Occipital lobe (tissue), 2 donors: ENCODE results near the gene SHE. TPM values are rescaled to one million over a fixed set of nuclear protein-coding genes. Genes with fewer than 3 reads are reported as not detected.
"Not testable (repeated sequence)": the region's sequence is repeated elsewhere in the genome, so short reads cannot be mapped to it uniquely, and the experiment has no call there.

ENCODE experiments used
- DNase-seq: peaks from one replicate; lab custom pipeline; 2025; lab: John Stamatoyannopoulos, UW
- total RNA-seq: library from RNA; depleted of rRNA; stranded (reverse); fragments of >200 nt; gene quantifications from one replicate; pipeline ENCODE4 v1.2.3, GENCODE V29; 2014

The SHE gene
- 2.0 TPM for total RNA-seq

DNA sequence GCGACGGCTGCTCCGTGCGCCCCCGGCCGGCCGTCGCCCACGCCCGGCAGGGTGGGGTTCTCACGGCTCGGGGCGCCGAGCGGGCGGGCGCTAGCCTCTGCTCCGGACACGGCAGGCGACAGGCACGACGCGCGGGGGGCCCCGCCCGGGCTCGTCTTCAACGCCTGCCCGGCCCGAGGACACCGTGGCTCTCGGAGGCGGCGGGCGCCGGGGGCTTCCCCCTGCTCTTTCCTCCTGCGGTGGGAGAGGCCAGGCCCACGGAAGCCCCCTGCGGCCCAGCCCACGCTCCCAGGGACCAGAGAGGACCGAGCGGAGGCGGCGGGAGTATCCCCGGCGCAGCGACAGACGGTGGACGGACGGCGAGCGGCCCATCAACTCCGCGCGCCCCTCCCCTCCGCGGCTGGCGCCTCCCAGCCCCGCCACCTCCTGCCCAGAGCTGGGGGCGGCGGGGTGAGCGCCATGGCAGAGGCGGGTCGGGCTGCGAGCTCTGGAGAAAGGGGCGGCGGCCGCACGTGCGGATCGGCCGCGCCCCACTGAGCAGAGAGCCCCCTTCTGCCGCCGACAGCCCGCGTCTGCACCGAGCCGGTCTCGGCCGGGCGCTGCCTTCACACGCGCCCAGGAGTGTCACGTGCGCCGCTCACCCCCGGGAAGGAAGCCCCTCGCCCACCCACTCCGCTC, at the start of gene SHE, which contains the start of gene TDRD10:
TSS of gene SHE (minus strand) at position 347 of the 678 bp plus-strand sequence. CDS start 386 bp downstream, outside the sequence.
TSS of gene TDRD10 (plus strand) at position 154 of the 678 bp plus-strand sequence. CDS start 4,685 bp downstream, outside the sequence.
- no peak for DNase-seq

DNA sequence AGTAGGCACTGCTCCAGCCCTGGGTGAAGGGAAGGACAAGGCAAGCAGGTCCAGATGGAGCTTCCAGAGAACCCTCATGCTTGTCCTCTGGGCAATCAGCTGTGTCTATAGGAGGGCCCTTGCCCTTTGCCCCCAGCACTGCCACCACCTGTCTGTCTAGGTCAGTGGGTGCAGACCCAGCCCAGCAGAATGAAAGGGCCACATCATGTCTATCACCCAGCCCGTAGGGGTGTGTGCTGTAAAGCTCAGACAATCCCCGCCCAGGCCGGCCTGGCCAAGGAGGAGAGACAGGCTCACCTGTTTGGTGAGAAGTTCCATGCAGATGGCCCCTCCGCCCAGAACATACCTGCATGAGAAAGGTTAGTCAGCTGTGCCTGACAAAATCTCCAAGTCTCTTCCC, 49.3 kb upstream of the SHE start:
- DNase-seq: no peak

DNA sequence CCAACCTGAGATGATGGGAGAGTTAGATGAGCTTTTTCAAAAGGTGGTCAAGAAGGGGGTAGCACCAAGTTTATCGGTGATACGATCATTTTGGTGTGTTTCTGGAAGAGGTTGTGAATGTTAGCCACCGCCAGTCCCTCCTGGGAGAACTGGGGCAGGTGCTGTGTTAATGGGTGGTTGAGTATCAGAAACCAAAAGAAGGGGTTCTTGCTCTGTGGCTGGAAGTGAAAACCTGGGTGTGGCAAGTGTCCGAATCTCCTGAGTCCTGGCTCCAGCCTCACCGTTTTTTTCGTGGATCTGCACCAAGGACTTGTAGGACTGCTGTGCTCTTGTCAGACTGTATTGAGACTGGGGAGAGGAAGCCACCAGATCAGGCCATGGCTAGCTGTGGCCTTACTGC, 48.4 kb upstream of the SHE start:
- no peak for DNase-seq

DNA sequence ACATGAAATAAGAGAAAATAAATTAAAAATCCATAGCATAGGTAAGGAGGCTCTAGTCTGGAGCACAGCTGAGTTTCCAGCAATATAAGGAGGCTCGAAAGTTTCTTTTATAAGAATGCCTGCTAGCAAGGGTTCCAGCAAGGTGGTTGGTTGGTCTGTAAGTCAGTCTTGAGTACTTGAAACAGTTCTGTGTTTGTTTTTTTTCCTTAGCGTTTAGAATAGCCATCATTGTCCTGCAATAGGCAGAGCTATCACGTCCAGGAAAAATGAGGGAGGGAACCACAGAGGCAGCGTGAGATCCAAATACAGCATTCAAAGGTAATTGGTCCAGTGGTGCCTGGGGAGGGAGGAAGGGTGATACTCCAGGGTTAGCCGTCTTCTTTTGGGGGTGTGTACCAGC, 47.9 kb upstream of the SHE start:
- DNase-seq: no peak

DNA sequence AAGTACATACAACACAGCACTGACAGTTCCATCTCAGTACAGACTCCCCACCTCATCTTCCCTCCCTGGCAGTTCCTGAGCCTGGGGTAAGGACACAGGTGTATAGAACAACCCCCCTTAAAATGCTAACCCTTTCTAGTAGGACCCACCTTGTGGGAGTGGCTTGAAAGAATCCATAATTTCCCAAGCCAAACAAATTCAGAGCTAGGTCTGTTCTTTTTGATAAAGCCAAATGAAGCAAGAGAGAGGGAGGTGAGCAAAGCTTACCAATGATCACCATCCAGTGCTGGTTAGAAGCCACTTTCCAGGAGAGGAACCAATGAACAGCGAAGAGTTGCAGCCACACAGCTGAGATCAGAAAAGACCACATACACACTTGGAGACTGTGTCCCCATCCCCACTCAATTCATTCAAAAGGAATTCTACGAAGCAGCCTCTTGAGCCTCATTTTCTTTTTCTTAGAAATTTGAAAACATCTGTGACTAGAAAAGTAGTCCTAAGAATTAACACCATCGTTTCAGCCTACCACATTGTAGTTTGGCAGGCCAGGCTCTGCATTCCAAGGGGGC, 47.1 kb upstream of the SHE start:
- no peak for DNase-seq

DNA sequence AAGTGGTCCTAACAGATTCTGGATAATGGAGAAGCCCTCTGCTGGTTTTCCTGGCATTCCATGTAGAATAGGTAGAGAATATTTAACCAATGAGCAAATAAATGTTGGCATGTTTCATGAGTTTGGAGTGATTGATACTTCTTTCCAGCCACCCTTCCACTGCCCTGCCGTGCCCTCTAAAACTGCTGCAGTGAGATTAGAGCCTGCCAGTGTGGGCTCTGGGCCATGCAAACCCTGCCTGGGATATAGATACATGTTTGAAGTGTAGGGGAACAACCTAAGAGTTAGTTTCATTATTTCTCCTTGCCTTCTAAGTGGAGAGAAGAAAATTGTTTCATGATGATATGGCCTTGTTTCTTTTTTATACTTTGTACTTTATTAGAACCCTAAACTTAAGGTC, 45.8 kb upstream of the SHE start:
- DNase-seq: no peak

DNA sequence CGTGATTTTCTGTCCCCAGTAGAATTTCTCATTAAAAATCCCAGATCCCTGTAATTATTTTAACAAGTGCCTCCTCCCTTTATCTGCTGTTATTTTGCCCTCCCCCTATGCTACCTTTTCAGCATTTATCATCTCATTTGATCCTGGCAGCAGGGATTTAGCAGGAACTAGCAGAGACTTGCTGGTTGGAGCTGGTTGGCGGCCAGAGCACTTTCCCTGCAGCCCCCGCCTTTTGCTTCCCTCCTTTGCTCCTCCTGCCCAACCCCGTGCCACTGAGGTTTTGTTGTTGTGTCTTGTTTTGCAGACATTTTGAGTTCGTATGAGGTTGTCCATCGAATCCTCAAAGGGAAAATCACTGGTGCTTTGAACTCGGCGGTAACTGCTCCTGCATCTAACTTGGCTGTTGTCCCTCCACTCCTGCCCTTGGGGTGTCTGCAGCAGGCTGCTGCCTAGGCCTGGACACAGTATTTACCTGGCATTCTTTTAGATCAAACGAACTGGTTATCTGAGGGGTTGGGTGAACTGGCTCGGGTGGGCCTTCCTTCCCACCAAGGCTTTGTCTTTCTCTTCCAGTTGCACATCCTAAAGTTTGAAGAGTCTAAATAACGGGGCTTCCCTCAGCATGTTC, 45.0 kb upstream of the SHE start:
- DNase-seq: no peak

DNA sequence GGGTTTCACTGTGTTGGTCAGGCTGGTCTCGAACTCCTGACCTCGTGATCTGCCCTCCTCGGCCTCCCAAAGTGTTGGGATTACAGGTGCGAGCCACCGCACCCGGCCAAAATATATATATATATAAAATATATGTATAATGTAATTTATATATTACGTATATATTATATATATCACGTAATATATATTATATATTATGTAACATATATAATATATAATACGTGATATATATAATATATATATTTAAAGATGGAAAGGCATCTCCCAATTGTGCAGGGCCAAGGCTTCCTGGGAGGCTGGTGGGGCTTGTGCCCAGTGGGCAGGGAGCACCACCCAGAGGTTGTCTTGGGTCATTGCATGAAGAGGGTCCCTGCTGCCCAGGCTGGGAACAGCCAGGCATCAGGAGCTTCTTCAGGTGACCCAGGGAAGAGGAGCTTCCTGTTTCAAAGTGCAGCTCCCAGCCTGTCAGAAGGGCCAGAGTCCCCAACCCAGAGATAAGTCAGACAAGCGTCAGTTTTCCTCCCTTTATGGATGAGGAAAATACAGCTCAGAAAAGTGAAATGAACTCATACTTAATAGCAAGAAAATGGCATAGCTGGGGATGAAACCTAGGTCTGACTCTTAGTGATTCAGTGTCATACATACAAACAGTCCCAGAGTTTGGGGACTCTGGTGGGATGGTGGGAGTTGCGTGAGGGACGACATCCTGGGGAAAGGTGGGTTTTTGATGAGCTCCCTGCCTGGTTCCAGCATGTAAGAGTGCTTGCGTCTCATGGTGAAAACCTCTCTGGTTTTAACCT, 44.3 kb upstream of the SHE start:
- peak; percentile 11 for DNase-seq

DNA sequence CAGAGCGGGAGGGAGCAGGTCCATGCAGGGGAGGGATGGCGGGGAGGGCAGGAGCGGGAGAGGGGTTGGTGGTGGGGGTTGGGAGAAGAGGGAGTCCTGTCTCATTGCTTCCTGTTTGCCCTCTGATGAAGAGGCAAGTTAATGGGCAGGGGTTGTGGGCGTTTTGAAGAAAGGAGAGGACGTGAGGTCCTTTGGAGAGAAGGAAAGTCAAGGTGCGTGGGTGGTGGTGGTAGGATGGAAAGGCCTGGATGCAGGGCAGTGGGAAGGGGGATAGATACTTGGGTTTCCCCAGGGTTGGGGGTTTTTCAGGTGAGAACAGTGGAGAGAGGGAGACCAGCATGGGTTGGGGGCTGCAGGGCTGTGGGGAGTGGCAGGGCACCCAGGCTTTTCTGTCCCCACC, 39.0 kb upstream of the SHE start:
- DNase-seq: no peak

DNA sequence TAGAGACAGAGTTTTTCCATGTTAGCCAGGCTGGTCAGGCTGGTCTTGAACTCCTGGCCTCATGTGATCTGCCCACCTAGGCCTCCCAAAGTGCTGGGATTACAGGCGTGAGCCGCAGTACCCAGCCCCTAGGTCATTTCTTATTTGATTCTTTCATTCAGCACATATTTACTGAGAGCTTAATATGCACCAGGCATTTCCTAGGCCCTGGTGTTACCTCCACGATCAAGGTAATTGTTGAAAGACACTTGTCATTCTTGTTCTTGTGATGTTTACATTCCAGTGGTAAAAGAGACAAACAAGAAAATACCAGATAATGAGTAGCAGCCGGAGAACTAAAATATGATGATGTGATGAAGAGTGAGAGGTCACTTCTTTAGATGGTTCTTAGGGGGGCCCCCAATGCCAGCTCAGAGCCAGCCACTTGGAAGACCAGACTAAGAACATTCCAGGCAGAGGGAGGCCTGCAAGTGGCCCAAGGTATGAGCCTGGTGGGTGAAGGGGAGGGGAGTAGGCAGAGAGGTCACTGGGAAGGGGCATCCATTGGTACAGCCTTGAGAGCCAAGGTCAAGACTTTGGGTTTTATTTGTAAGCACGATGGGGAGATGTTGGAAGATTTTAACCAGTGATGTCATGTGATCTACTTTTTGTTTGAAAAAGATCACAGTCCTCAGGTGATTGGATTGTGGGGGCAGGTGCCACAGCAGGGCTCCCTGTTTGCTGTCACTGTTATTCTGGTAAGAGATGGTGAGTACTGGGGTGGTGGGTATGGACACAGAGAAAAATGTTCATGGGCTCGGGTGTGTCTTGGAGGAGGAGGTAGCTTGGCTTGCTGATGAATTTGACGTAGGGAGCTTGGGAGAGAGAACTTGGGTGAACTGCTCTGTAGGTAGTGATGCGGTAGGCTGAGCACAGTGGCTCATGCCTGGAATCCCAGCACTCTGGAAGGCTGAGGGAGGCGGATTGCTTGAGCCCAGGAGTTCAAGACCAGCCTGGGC, 37.6 kb upstream of the SHE start:
- no peak for DNase-seq

DNA sequence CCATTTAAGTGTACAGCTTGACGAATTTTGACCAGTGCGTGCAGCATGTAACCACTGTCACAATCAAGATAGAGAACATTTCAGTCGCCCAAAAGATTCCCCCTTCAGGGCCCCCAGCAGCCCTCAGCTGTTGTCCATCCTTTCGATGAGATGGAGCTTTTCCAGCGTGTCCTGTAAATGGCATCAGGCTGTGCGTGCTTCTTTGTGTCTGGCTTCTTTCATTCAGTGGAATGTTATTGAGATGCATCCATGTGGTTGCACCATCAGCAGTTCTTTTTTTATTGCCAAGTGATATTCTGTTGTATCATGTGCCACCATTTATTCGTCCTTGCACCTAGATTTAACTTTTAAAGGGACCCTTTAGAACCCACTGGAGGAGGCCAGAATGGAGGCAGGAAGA, 34.4 kb upstream of the SHE start:
- no peak for DNase-seq

DNA sequence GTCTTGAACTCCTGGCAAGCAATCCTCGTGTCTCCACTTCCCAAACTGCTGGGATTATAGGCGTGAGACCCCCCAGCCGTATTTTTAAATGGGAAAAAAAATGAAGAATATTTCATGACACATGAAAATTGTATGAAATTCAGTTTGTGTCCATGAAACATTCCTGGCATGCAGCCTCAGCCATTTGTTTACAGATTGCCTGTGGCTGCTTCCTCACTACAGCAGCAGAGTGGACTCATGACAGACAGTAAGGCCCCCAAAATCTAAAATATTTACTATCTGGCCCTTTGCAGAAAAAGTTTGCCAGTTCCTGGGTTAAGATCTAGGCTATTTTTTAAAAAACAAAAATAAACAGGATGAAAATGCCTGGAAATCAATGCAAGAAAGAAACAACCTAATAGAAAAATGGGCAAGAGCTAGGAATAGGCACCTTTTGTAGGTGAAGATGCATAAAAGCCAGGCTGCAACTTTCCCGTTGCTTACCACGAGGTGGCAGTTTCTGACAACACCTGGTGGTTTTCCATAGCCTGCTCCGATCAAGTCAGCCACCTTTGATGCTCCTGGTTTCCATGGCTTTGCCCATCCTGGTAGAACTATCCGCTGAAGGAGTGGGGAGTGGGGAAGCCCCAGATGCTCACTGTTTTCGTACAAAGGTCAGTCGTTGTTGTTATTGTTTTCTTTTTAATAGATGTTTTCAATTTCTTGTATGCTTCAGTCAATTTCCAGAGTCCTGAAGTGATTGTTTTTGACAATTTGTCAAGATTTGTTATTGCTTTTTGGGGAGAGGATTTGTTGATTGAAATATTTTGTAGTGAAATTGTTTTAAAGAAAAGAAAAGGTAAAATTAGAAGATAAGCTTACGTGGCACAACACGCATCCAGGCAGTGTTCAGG, 32.0 kb upstream of the SHE start:
- no peak for DNase-seq

DNA sequence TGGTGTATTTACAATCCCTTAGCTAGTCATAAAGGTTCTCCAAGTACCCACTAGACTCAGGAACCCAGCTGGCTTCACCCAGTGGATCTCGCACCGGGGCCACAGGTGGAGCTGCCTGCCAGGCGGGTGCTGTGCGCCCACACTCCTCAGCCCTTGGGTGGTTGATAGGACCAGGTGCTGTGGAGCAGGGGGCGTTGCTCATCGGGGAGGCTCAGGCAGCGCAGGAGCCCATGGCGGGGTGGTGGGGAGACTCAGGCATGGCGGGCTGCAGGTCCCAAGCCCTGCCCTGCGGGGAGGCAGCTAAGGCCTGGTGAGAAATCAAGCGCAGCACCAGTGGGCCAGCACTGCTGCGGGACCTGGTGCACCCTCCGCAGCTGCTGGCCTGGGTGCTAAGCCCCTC, 29.7 kb upstream of the SHE start:
- DNase-seq: not testable (repeated sequence)

DNA sequence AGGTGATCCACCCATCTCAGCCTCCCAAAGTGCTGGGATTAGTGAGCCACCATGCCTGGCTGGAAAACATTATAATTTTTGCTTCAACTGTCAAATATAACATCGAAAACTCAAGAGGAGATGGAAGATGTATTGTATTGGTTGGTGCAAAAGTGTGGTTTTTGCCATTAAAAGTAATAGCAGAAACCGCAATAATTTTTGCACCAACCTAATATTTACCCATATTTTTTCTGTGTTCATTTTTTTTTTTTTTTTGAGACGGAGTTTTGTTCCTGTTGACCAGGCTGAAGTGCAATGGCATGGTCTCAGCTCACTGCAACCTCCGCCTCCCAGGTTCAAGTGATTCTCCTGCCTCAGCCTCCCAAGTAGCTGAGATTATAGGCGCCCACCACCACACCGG, 27.1 kb upstream of the SHE start:
- no peak for DNase-seq

DNA sequence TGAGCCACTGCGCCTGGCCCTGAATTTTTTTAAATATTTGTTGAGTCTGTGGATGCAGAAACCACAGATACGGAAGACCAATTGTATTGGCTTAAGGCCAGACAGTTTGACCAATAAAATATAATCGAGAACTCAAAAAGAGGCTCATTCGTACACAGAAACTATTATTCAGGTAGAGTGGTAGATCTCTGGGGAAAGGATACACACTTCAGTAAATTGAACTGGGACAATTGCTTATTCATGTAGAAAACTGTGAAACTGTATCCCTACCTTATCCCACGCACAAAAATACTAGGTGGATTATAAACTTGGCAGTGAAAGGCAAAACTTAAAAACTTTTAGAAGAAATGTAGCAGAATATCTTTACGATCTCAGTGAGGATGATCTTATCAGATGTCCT, 25.0 kb upstream of the SHE start:
- DNase-seq: no peak

DNA sequence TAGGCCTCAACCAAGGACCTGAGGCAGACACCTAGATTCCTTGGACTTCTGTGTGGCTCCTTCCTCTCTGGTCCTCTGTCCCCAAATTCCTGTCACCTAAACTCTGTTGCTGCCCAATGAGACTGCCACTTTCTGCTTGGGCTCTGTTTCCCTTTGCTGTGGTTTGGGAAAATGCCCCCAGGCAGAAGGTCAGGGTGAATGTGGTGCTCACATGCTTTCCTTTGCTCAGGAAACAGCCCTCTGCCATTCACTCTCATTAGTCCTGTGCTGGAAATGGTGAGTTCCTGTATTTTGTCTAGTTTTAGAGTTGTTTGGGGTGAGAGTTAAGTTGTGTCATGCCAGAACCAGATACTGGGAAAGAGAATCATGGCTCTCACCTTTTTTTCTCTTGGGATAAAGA, 22.7 kb upstream of the SHE start:
- no peak for DNase-seq

DNA sequence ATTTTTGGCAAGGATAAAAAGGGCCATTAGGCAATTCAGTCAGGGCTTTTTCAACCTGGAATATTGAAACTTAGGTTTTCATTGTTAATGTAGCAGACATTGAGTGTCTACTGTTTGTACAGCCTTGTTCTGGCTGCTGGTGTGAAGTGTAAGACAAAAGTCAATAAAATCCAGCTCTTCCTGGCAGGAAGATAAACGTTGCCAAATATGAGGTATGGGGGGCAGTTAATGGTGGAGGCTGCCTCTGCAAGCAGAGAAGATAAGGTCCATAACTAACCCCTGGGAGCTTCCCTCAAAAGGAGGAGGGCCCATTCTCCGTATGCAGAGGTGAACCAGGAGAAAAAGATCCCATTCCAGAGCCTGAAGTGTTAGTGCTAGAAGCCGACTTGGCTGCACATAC, 19.5 kb upstream of the SHE start:
- DNase-seq: no peak

DNA sequence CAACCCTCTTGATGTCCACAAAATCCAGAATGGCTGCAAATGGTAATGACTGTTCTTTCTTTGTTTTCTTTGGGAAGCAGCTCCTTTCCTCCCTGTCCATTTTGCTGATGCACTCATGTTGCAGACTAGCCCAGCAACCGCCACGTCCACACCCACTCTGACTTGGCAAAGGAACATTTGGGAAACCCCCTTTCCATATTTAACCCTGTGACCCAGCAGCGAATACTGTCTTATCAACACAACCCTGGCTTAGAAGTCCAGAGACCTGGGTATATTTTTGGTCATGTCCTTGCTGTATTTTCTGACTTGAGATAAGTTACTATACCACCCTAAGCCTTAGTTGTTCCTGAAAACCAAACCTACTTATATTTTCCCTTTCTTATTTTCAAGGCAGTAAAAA, 18.1 kb upstream of the SHE start:
- no peak for DNase-seq

DNA sequence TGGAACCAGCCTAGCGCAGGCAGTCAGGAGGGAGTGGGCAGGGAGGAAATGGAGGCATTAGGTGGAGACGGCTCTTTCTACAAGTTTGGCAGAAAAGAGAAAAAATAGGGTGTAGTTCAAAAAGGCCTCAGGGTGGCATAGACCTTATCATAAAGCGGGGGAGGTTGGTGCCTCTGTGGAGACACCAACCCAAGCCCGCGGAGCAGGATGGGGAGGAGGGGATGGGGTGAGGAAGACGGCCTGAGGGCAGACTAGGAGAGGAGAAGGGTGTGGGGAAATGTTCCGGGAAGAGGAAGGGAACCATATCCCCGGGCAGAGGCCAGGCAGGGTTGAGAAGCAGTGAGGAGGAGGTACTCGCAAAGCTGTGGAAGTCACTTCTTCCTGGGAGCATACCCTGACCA, 17.4 kb upstream of the SHE start:
- no peak for DNase-seq

DNA sequence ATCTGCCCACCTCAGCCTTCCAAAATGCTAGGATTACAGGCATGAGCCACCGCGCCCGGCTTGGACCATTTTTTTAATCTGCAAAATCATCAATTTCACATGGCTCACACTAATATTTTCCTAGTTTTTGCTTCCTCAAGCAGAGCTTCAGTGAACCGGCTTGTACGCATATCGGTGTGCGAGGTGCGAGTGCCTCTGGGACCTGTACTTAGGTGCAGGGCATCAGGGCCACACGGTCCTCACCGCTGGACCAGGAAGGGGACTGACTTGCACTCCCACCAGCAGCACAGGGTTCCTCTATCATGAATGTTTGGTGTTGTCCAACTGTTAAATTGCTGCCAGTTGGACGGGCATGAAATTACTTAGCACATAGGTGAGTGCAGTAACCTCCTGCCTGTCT, 15.4 kb upstream of the SHE start:
- DNase-seq: no peak
